HFF-Myc (cell line): ENCODE results near the gene SCCPDH.
A peak's percentile ranks its signal among the peaks of the same experiment; 100 is the strongest.
"Not testable (repeated sequence)": the region's sequence is repeated elsewhere in the genome, so short reads cannot be mapped to it uniquely, and the experiment has no call there.

Experiments
- DNase-seq: peaks from one replicate; pipeline ENCODE4 v3.0.0-alpha.2; 2011; ENCODE audit warnings: low read depth; ENCODE audit errors: extremely low read depth
- H3K4me3 ChIP-seq: replicated peaks from 2 replicates; pipeline ENCODE4 v1.5.1; 2011; ENCODE audit warnings: low read depth, mild to moderate bottlenecking, control low read depth, low read length
- CTCF ChIP-seq: IDR thresholded peaks from 2 replicates; pipeline ENCODE4 v1.5.1; 2012; ENCODE audit warnings: mild to moderate bottlenecking, low read depth, low read length, control low read depth; ENCODE audit errors: missing control alignments

SCCPDH gene

GRCh38 chr1:246725191-246725590 is 982 bp downstream of the SCCPDH start:
- no peak for DNase-seq
- H3K4me3 ChIP-seq = peak overlapping the region; percentile 69

GRCh38 chr1:246726255-246726679 is 2.1 kb downstream of the SCCPDH start:
- no peak for TF ChIP-seq CTCF
- DNase-seq = no peak
- H3K4me3 ChIP-seq = no peak overlapping the region

More at GRCh38 chr1:246725191-246725590, 982 bp downstream of the SCCPDH start:
- no peak for TF ChIP-seq CTCF

GRCh38 chr1:246726881-246727280 is 2.7 kb downstream of the SCCPDH start:
- no peak overlapping the region for H3K4me3 ChIP-seq
- no peak for TF ChIP-seq CTCF
- no peak for DNase-seq

GRCh38 chr1:246727594-246727993 is 3.4 kb downstream of the SCCPDH start:
- H3K4me3 ChIP-seq = no peak overlapping the region
- no peak for DNase-seq
- TF ChIP-seq CTCF = no peak

GRCh38 chr1:246728311-246728710 is 4.1 kb downstream of the SCCPDH start:
- no peak for TF ChIP-seq CTCF
- H3K4me3 ChIP-seq = no peak overlapping the region
- DNase-seq = no peak

GRCh38 chr1:246729040-246729439 is 4.8 kb downstream of the SCCPDH start:
- DNase-seq, H3K4me3 ChIP-seq: not testable (repeated sequence)

GRCh38 chr1:246730839-246731238 is 6.6 kb downstream of the SCCPDH start:
- DNase-seq = no peak
- TF ChIP-seq CTCF = no peak
- H3K4me3 ChIP-seq = no peak overlapping the region

- not testable (repeated sequence) for DNase-seq, H3K4me3 ChIP-seq
Observed at GRCh38 chr1:246731873-246732272, 7.7 kb downstream of the SCCPDH start.
